CD14-positive monocyte (primary cell): ENCODE measurements around the gene CTSD. TPM values are rescaled to one million over a fixed set of nuclear protein-coding genes. Genes with fewer than 3 reads are reported as not detected.
A peak's percentile ranks its signal among the peaks of the same experiment; 100 is the strongest.

Experiments
- DNase-seq, 3 donors: peaks; one replicate each; pipeline ENCODE4 v3.0.0-alpha.2; 2011 to 2022
- H2AFZ ChIP-seq: 2 replicates; pipeline ENCODE4 v1.6.0; 2012; ENCODE audit warnings: mild to moderate bottlenecking, low read depth, low read length, inconsistent platforms; ENCODE audit not compliant: insufficient read depth, poor library complexity, severe bottlenecking
- H3K27ac ChIP-seq, 2 donors: 1 replicate in 1 of 2; 2 replicates in 1 of 2; pipeline ENCODE4 v1.5.1; 2012 to 2013; ENCODE audit warnings: low read length in 2 of 2, control low read depth in 1 of 2, inconsistent platforms in 1 of 2, low read depth in 1 of 2, mild to moderate bottlenecking in 1 of 2
- H3K27me3 ChIP-seq, 2 donors: one replicate each; pipeline versions ENCODE4 v1.6.0 to v1.6.1; 2011 to 2013; ENCODE audit warnings: low read length in 2 of 2; ENCODE audit not compliant: control insufficient read depth in 2 of 2, insufficient read depth in 2 of 2
- H3K36me3 ChIP-seq, 2 donors: replicated peaks in 1 of 2; 1 replicate in 1 of 2; 2 replicates in 1 of 2; pipeline versions ENCODE4 v1.5.1 to v1.6.1; 2012 to 2013; ENCODE audit warnings: low read length in 2 of 2, control low read depth in 1 of 2, inconsistent platforms in 1 of 2, mild to moderate bottlenecking in 1 of 2; ENCODE audit not compliant: insufficient read depth in 2 of 2, control insufficient read depth in 1 of 2
- H3K4me1 ChIP-seq, 2 donors: 1 replicate in 1 of 2; 2 replicates in 1 of 2; pipeline versions ENCODE4 v1.5.1 to v1.6.1; 2012 to 2013; ENCODE audit warnings: low read length in 2 of 2, control low read depth in 1 of 2, inconsistent platforms in 1 of 2, mild to moderate bottlenecking in 1 of 2, moderate library complexity in 1 of 2; ENCODE audit not compliant: insufficient read depth in 2 of 2, control insufficient read depth in 1 of 2
- H3K4me2 ChIP-seq: replicated peaks from 2 replicates; pipeline ENCODE3; 2012; ENCODE audit warnings: low read length, moderate library complexity, mild to moderate bottlenecking; ENCODE audit not compliant: poor library complexity, severe bottlenecking; ENCODE audit errors: extremely low read depth
- H3K4me3 ChIP-seq, 3 experiments: fragments of 200-600 bp in 1 of 3; sonication (generic) in 1 of 3; replicated peaks in 1 of 3; 1 replicate in 2 of 3; 2 replicates in 1 of 3; pipeline ENCODE4 v1.5.1; 2011 to 2013; ENCODE audit warnings: low read length in 3 of 3, mild to moderate bottlenecking in 3 of 3, control low read depth in 2 of 3, low read depth in 2 of 3, inconsistent platforms in 1 of 3, moderate library complexity in 1 of 3
- H3K79me2 ChIP-seq: 2 replicates; pipeline ENCODE4 v1.6.0; 2012; ENCODE audit warnings: mild to moderate bottlenecking, control low read depth, inconsistent platforms, low read length, moderate library complexity; ENCODE audit not compliant: insufficient read depth
- H3K9ac ChIP-seq: 2 replicates; pipeline ENCODE4 v1.6.0; 2017; ENCODE audit warnings: low read length, mild to moderate bottlenecking; ENCODE audit not compliant: insufficient read depth, poor library complexity, severe bottlenecking
- H3K9me3 ChIP-seq, 2 donors: replicated peaks in 1 of 2; 1 replicate in 1 of 2; 2 replicates in 1 of 2; pipeline versions ENCODE4 v1.5.1 to v1.6.1; 2012 to 2013; ENCODE audit warnings: low read length in 2 of 2, control low read depth in 1 of 2; ENCODE audit not compliant: control insufficient read depth in 1 of 2, insufficient read depth in 1 of 2
- H4K20me1 ChIP-seq: 2 replicates; pipeline ENCODE4 v1.6.0; 2012; ENCODE audit warnings: mild to moderate bottlenecking, low read length, control low read depth, moderate library complexity; ENCODE audit not compliant: insufficient read depth
- H3K27ac Mint-ChIP-seq, 7 donors: one replicate each; pipeline ENCODE4 v1.8.0; 2020; ENCODE audit warnings: mild to moderate bottlenecking in 7 of 7, mixed read lengths in 7 of 7, moderate library complexity in 6 of 7, inconsistent platforms in 2 of 7
- H3K27me3 Mint-ChIP-seq, 3 donors: one replicate each; pipeline ENCODE4 v1.8.0; 2021 to 2022; ENCODE audit warnings: low read depth in 3 of 3, mild to moderate bottlenecking in 3 of 3, mixed read lengths in 3 of 3, moderate library complexity in 3 of 3, inconsistent platforms in 1 of 3
- H3K36me3 Mint-ChIP-seq, 2 donors: one replicate each; pipeline ENCODE4 v1.8.0; 2020; ENCODE audit warnings: mixed read lengths in 2 of 2, inconsistent platforms in 1 of 2, mild to moderate bottlenecking in 1 of 2
- H3K4me1 Mint-ChIP-seq: one replicate; pipeline ENCODE4 v1.8.0; 2020; ENCODE audit warnings: mild to moderate bottlenecking, mixed read lengths
- H3K4me3 Mint-ChIP-seq, 2 donors: one replicate each; pipeline ENCODE4 v1.8.0; 2020; ENCODE audit warnings: mild to moderate bottlenecking in 2 of 2, mixed read lengths in 2 of 2, moderate library complexity in 1 of 2
- H3K9me3 Mint-ChIP-seq, 7 donors: one replicate each; pipeline ENCODE4 v1.8.0; 2020 to 2022; ENCODE audit warnings: mixed read lengths in 7 of 7, mild to moderate bottlenecking in 6 of 7, moderate library complexity in 6 of 7, inconsistent platforms in 2 of 7
- CTCF ChIP-seq: fragments of 200-600 bp; IDR thresholded peaks from one replicate; pipeline ENCODE4 v1.8.0; 2022; ENCODE audit warnings: antibody characterized with exemption, mild to moderate bottlenecking
- WGBS: methylation state at CpG from one replicate; pipeline ENCODE4 v1.1.5; 2013; ENCODE audit warnings: missing lambda C conversion rate; ENCODE audit not compliant: insufficient coverage; 5-methylcytosine and 5-hydroxymethylcytosine counted together
- intact Hi-C, 2 donors: fragments of 100-400 bp; cut with micrococcal nuclease; formaldehyde crosslinking; loops; one replicate each; pipeline versions ENCODE4 v1.15.0 to v1.15.1; 2023
- polyA plus RNA-seq, 3 donors: library from polyadenylated mRNA; depleted of rRNA in 1 of 3; unstranded in 2 of 3; stranded (reverse) in 1 of 3; fragments of 300-500 nt in 2 of 3; fragments of >200 nt in 1 of 3; fragmentation: Illumina TruSeq in 2 of 3; gene quantifications; 1 replicate in 2 of 3; 2 replicates in 1 of 3; pipeline ENCODE4 v1.2.3, GENCODE V29; 2012 to 2021

The CTSD gene
- polyA plus RNA-seq, 3 donors, result 835 to 1,372 (median 855) TPM

DNA sequence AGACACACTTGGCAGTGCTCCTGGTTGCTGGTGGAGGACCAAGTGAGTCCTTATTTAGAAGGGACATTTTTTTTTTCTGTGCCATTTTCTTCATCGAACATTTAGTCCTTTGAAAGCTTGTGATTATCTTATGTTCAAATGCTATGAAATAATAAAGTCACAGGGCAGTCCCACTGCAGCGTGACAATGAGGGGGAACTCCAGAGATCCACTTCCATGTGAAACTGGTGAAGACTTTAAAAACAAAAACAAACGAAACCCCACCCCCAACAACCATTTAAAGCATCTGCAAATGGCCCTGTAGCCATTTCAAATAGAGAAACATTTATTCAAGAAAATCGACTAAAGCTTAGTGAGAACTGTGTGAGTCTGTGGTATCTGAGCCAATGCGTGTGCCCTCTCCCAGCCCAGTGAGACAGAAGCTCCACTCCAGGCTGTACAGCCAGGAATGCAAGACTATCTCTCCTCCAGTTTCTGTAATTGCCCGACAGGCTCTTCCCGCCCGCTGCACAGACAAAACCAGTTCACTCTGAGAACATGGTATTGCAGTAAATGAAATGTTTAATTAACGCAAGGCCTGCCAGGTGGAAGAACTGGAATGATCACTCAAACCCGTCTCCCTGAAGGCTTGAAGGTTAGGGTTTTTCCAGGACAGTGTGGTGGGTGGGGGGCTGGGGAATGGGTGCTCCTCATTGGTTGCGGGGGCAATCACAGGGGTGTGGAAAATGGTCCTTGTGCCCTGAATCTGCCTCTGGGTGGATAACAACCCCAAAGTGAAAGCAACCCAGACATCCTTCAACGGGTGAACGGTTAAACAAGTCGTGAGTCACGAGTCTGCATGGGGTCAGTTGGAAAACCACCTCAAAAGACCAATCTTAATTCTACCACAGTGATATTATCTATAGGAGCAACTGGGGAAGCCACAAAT lies 58.3 kb downstream of the CTSD start:
- intact Hi-C loops, result no loop called here
- H3K27ac ChIP-seq, result no peak overlapping the region
- no peak overlapping the region for H2AFZ ChIP-seq
- Mint-ChIP-seq H3K27me3 (peaks cover 35 to 42% (median 36%) of the 10 kb centered on the region in 3 donors), H3K36me3 (no peaks in the 10 kb centered on the region), H3K27ac (no peak overlapping the region), H3K9me3 (peaks cover 0 to 11% (median 6%) of the 10 kb centered on the region in 7 donors), H3K4me1 (peaks cover 2% of the 10 kb centered on the region), H3K4me3 (no peak overlapping the region)
- H3K79me2 ChIP-seq, result no peaks in the 10 kb centered on the region
- peaks cover 0 to 3% of the 10 kb centered on the region in 2 donors for H3K9me3 ChIP-seq
- H4K20me1 ChIP-seq, result no peaks in the 10 kb centered on the region
- H3K9ac ChIP-seq, result no peak overlapping the region
- no peak for DNase-seq
- 82% methylated on average over 4 of the region's 15 CpGs for WGBS
- H3K36me3 ChIP-seq, result no peaks in the 10 kb centered on the region
- TF ChIP-seq CTCF, result no peak
- H3K4me2 ChIP-seq, result no peak overlapping the region
- H3K4me3 ChIP-seq, result no peak overlapping the region
- H3K27me3 ChIP-seq, result peaks cover 7 to 12% of the 10 kb centered on the region in 2 donors
- H3K4me1 ChIP-seq, result no peaks in the 10 kb centered on the region

GRCh38 chr11:1703146-1703545 lies 60.6 kb downstream of the CTSD start:
- H3K4me3 Mint-ChIP-seq, result peak overlapping the region in 1 of 2 donors; percentile 30
- no peak overlapping the region for H3K4me2 ChIP-seq
- H3K36me3 Mint-ChIP-seq, result no peaks in the 10 kb centered on the region
- DNase-seq, result no peak
- peaks cover 0 to 3% of the 10 kb centered on the region in 2 donors for H3K9me3 ChIP-seq
- peaks cover 26 to 31% (median 30%) of the 10 kb centered on the region in 3 donors for H3K27me3 Mint-ChIP-seq
- H3K27me3 ChIP-seq, result peaks cover 7 to 8% of the 10 kb centered on the region in 2 donors
- peaks cover 2% of the 10 kb centered on the region for H3K4me1 Mint-ChIP-seq
- no peak overlapping the region for H3K27ac Mint-ChIP-seq
- no peaks in the 10 kb centered on the region for H3K4me1 ChIP-seq
- intact Hi-C loops, result no loop called here
- 100% methylated on average over 2 of the region's 6 CpGs for WGBS
- H3K9ac ChIP-seq, result no peak overlapping the region
- H2AFZ ChIP-seq, result no peak overlapping the region
- H3K79me2 ChIP-seq, result no peaks in the 10 kb centered on the region
- H3K9me3 Mint-ChIP-seq, result peaks cover 0 to 15% (median 9%) of the 10 kb centered on the region in 7 donors
- no peak for TF ChIP-seq CTCF
- H3K4me3 ChIP-seq, result no peak overlapping the region
- H3K36me3 ChIP-seq, result no peaks in the 10 kb centered on the region
- no peaks in the 10 kb centered on the region for H4K20me1 ChIP-seq
- no peak overlapping the region for H3K27ac ChIP-seq

Other genes starting within 250 kb of the CTSD start
- gene DUSP8, start 191.7 kb downstream of the CTSD start, polyA plus RNA-seq, result under 1 TPM in 1 of 3 donors, not detected in 2; 0.61 TPM
- not detected for gene KRTAP5-1, start 178.6 kb downstream of the CTSD start, polyA plus RNA-seq
- gene KRTAP5-2, start 165.6 kb downstream of the CTSD start, polyA plus RNA-seq, result not detected
- gene KRTAP5-3, start 155.5 kb downstream of the CTSD start, polyA plus RNA-seq, result not detected
- gene KRTAP5-4, start 141.8 kb downstream of the CTSD start, polyA plus RNA-seq, result not detected
- gene KRTAP5-5, start 134.2 kb downstream of the CTSD start, polyA plus RNA-seq, result not detected
- gene KRTAP5-6, start 66.7 kb downstream of the CTSD start, polyA plus RNA-seq, result not detected
- gene IFITM10, start 13.3 kb downstream of the CTSD start, polyA plus RNA-seq, result 1 to 10 TPM in 1 of 3 donors, not detected in 2; 2.4 TPM
- not detected for gene SYT8, start 71.1 kb upstream of the CTSD start, polyA plus RNA-seq
- gene TNNI2, start 75.1 kb upstream of the CTSD start, polyA plus RNA-seq, result 10 to 100 TPM; 11.4 to 45.8 (median 11.7) TPM
- gene LSP1, start 89.2 kb upstream of the CTSD start, polyA plus RNA-seq, result 100 to 1,000 TPM; 387 to 646 (median 542) TPM
- not detected for gene PRR33, start 128.0 kb upstream of the CTSD start, polyA plus RNA-seq
- gene TNNT3, start 155.8 kb upstream of the CTSD start, polyA plus RNA-seq, result 1 to 10 TPM in 1 of 3 donors, not detected in 2; 1.4 TPM
- 100 to 1,000 TPM in 1 of 3 donors, 10 to 100 TPM in 2; 19.3 to 109 (median 51.1) TPM for gene MRPL23, start 183.4 kb upstream of the CTSD start, polyA plus RNA-seq
- gene H19, start 233.9 kb upstream of the CTSD start, polyA plus RNA-seq, result under 1 TPM in 1 of 3 donors, not detected in 2; 0.47 TPM